Activated naive CD4-positive, alpha-beta T cell treated with Interleukin-2 at 50 U/mL for 16 hours (primary cell): Measurements from ENCODE around the gene RALGDS.
"Not testable (repeated sequence)": the region's sequence is repeated elsewhere in the genome, so short reads cannot be mapped to it uniquely, and the experiment has no call there.

Experiments
- DNase-seq: peaks from one replicate; pipeline ENCODE4 v3.0.0-alpha.2; 2020

Gene RALGDS

DNA sequence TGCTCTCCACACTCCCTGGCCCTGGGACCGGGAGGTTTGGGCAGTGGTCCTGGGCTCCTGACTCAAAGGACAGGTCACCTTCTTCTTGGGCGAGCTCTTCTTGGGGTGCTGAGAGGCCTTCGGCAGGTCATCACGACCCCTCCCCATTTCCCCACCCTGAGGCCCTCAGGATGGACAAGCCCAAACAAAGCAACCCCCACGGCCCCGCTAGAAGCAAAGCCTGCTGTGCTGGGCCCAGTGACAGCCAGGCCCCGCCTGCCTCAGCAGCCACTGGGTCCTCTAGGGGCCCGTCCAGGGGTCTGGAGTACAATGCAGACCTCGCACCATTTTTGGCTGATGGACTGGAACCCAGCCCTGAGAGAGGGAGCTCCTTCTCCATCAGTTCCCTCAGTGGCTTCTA lies 37.4 kb downstream of the RALGDS start:
- DNase-seq = not testable (repeated sequence)

DNA sequence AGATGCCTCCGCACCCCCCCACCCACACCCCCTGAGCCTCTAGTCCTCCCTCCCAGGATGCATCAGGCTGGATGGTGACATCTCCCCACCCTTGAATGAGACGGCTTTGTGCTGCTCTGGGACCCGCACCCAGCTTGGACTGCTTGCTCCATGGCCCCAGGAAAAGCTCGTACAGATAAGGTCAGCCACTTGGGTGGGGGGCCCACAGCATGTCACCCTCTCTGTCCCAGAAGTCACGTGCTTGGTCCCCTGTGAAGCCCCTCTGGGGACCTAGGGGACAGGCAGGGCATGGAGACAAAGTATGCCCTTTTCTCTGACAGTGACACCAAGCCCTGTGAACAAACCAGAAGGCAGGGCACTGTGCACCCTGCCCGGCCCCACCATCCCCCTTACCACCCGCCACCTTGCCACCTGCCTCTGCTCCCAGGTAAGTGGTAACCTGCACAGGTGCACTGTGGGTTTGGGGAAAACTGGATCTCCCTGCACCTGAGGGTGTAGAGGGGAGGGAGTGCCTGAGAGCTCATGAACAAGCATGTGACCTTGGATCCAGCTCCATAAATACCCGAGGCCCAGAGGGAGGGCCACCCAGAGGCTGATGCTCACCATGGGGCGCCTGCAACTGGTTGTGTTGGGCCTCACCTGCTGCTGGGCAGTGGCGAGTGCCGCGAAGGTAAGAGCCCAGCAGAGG lies 38.9 kb downstream of the RALGDS start:
- not testable (repeated sequence) for DNase-seq

DNA sequence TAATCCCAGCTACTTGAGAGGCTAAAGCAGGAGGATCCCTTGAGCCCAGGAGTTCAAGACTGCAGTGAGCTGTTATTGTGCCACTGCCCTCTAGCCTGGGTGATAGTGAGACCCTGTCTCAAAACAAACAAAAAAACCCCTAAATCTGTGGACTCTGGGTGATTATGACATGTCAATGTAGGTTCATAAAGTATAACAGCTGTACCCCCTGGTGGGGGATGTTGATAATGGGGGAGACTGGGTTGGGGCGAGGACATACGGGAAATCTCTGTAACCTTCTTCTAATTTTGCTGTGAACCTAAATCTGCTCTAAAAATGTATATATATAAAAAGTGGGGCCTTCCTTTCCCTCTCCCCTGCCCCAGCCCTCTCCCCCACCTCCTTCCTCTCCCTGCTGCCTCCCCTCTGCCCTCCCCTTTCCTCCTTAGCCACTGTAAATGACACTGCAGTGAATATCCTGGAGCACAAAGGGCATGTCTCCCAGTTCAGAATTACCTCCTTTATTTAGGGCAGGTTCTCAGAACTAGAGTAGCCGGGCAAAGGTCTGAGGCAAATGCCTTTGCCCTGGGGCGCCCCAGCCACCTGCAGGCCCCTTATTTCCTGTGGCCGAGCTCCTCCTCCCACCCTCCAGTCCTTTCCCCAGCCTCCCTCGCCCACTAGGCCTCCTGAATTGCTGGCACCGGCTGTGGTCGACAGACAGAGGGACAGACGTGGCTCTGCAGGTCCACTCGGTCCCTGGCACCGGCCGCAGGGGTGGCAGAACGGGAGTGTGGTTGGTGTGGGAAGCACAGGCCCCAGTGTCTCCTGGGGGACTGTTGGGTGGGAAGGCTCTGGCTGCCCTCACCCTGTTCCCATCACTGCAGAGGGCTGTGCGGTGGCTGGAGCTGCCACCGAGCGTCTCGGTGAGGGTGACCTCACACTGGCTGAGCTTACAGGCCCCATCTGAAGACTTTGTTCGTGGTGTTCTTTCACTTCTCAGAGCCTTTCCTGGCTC lies 40.0 kb downstream of the RALGDS start:
- not testable (repeated sequence) for DNase-seq

DNA sequence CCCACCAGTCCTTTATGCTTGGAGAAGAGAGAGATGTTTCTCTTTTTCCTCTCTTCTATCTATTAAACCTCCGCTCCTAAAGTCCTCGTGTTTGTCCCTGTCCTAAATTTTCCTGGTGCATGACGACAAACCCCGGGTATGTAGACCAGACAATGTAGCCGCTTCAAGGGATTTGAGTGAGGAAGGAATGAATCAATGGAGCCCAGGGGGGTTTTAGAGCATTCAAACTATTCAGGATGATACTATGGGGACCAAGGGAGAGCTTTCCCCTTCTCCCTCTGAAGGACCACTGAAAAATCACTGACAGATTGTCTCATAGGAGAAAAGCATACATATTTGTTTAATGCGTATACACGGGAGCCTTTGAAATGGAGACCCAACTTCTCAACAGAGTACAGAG lies 40.9 kb downstream of the RALGDS start:
- DNase-seq = no peak

DNA sequence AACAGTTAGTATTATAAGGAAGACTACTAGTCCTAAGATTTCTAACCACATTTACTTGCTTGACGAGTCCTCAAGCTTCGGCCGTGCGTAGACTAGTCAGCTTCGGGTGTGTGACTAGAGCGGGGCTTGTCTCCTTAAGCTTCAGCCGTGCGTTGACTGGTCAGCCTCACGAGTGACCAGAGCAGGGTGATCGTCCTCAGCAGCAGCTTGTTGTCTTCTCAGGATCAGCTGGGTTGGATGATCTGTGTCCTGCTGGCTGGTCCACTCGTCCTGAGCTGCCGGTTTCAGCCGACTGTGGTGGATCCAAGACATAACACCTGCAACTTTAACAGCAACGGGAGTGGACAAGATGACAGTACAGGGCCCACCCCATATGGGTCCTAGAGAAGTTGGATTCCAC lies 42.6 kb downstream of the RALGDS start:
- no peak for DNase-seq

DNA sequence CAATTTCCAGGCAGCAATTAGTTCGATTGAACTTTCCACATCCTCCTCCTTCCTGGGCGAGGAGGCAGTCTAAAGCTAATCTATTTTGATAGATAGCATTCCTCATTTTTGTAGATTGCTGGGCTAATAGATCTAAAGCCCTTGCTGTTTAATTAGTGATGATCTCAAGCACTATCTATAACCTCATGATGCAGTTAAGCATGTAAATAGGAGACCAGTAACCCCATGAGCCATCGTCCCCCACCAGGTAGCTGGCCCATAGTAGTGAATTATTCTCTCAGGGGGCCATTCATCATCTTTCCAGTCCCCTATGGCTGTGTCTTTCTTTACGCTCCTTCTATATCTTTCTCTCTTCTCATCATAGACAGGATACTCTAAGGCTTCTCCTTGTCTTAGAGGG lies 44.3 kb downstream of the RALGDS start:
- DNase-seq = no peak

DNA sequence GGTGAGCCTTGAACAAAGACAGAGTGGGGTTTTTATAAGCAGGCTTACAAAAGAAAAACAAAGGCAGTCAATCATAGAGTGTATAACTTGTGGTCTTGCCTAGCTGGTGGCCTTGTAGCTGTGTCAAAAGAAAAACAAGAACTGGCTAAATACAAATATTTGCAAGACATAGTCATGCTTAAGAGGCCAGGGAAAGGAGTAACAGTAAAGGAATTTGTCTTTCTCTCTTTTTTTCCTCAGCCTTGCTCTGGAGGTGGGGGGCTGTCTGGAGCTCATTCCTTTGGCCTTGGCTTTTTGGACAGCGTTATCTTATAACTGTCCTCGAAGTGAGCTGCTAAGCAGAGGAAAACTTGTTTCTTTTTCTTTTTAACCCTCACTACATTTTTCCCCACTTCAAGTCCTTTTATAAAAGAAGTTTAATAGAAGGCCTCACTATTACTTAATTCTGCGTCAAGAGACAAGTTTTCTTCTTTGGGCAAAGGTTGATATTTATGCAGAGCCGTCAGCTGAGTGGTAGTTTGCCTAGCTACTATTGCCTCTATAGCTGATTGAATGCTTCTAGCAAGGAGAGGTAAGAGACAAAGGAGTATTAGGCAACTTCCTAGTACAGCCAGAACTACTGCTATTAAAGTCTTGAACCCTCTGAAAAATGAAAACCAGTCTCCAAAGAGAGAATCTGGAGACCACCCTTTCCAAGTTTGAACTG lies 45.0 kb downstream of the RALGDS start:
- no peak for DNase-seq

DNA sequence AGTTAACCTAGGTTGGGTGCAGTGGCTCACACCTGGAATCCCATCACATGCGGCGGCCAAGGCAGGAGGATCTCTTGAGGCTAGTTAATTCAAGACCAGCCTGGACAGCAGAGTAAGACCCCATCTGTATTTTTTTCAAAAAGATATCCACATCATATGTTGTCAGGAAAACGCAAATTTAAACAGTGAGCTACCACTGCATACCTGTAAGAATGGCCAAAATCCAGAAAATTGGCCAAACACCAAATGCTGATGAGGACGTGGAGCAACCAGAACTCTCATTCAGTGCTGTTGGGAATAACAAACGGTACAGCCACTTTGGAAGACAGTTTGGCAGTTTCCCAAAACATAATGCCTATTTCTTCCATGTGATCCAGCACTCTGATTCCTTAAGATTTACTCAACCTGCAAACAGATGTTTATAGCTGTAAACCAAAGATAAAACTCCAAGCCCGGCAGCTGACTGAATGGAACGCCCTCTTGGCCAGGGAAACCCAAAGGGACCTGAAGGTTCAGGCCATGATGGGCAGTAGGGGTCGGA lies 46.9 kb downstream of the RALGDS start:
- no peak for DNase-seq

DNA sequence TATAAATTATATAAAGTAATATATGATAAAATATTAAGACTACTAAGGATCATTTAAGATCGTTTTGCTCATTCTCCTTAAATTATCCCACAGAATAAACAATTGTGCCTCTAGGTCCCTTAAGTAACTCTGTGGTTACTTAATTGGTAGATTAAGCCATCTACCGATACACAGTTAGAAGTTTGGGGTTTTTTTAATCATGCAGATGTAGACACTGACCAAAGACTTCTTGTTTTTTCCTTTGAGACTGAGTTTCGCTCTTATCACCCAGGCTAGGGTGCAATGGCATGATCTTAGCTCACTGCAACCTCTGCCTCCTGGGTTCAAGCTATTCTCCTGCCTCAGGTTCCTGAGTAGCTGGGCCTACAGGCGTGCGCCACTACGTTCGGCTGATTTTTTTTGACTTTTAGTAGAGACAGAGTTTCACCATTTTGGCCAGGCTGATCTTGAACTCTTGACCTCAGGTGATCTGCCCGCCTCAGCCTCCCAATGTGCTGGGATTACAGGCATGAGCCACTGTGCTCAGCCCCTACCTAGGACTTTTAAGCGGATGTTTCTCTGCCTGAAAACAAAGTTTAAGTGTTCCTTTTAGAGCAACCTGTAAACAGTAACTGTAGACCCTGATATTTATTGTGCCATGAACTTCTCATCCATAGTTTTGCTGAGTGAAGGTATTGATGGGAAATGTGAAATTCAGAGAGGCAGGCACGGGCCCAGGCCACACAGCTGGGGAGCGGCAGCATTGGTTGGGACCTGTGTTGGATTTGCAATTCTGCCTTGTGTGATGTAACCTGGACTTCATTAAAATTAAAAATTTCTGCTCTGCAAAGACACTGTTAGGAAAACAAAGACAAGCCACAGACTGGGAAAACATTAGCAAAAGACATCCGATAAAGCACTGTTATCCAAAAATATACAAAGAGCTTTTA lies 47.7 kb downstream of the RALGDS start:
- no peak for DNase-seq

DNA sequence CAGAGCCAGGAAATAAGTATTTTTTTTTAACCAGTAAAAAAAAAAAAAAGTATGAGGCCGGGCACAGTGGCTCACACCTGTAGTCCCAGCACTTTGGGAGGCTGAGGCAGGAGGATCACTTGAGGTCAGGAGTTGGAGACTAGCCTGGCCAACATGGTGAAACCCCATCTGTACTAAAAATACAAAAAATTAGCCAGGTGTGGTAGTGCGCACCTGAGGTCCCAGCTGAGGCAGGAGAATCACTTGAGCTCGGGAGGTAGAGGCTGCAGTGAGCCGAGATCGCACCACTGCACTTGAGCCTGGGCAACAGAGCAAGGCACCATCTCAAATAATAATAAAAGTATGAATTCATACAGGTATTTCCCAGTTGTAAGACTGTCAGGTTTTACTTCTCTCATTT lies 48.8 kb downstream of the RALGDS start:
- not testable (repeated sequence) for DNase-seq

DNA sequence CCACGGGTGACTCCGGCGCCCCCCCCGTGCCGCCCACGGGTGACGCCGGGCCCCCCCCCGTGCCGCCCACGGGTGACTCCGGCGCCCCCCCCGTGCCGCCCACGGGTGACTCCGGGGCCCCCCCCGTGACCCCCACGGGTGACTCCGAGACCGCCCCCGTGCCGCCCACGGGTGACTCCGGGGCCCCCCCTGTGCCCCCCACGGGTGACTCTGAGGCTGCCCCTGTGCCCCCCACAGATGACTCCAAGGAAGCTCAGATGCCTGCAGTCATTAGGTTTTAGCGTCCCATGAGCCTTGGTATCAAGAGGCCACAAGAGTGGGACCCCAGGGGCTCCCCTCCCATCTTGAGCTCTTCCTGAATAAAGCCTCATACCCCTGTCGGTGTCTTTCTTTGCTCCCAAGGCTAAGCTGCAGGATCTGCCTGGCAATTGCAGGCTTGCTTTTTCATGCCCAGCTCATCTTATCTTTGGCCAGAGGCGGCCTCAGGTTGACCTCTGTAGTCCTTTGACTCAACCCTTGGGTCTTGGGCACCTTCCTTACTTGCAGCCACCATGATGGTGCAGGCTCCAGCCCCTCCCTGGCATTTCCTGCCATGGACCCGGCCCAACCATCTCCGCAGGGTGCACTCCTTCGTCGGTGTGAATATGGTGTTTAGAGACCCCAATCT lies 49.4 kb downstream of the RALGDS start:
- DNase-seq = no peak

DNA sequence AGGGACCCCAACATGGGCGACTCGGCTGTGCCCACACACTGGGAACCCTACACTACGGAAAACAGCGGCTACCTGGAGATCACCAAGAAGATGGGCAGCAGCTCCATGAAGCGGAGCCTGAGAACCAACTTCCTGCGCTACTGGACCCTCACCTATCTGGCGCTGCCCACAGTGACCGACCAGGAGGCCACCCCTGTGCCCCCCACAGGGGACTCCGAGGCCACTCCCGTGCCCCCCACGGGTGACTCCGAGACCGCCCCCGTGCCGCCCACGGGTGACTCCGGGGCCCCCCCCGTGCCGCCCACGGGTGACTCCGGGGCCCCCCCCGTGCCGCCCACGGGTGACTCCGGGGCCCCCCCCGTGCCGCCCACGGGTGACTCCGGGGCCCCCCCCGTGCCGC lies 50.1 kb downstream of the RALGDS start:
- not testable (repeated sequence) for DNase-seq

DNA sequence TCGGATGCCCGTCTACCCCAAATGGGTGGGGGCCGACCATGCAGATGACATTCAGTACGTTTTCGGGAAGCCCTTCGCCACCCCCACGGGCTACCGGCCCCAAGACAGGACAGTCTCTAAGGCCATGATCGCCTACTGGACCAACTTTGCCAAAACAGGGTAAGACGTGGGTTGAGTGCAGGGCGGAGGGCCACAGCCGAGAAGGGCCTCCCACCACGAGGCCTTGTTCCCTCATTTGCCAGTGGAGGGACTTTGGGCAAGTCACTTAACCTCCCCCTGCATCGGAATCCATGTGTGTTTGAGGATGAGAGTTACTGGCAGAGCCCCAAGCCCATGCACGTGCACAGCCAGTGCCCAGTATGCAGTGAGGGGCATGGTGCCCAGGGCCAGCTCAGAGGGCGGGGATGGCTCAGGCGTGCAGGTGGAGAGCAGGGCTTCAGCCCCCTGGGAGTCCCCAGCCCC lies 50.5 kb downstream of the RALGDS start:
- DNase-seq = not testable (repeated sequence)

DNA sequence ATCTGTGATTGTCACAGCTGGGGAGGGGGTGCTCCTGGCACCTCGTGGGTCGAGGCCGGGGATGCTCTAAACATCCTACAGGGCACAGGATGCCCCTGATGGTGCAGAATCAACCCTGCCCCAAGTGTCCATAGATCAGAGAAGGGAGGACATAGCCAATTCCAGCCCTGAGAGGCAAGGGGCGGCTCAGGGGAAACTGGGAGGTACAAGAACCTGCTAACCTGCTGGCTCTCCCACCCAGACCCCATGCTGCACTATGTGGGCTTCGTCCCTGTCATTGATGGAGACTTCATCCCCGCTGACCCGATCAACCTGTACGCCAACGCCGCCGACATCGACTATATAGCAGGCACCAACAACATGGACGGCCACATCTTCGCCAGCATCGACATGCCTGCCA lies 52.6 kb downstream of the RALGDS start:
- not testable (repeated sequence) for DNase-seq

DNA sequence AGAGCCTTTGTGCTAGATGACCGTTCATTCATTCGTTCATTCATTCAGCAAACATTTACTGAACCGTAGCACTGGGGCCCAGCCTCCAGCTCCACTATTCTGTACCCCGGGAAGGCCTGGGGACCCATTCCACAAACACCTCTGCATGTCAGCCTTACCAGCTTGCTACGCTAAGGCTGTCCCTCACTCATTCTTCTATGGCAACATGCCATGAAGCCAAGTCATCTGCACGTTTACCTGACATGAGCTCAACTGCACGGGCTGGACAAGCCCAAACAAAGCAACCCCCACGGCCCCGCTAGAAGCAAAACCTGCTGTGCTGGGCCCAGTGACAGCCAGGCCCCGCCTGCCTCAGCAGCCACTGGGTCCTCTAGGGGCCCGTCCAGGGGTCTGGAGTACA lies 53.2 kb downstream of the RALGDS start:
- no peak for DNase-seq

DNA sequence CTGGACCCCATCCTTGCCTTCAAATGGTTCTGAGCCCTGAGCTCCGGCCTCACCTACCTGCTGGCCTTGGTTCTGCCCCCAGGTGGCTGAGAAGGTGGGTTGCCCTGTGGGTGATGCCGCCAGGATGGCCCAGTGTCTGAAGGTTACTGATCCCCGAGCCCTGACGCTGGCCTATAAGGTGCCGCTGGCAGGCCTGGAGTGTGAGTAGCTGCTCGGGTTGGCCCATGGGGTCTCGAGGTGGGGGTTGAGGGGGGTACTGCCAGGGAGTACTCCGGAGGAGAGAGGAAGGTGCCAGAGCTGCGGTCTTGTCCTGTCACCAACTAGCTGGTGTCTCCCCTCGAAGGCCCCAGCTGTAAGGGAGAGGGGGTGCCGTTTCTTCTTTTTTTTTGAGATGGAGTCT lies 54.0 kb downstream of the RALGDS start:
- DNase-seq = no peak

DNA sequence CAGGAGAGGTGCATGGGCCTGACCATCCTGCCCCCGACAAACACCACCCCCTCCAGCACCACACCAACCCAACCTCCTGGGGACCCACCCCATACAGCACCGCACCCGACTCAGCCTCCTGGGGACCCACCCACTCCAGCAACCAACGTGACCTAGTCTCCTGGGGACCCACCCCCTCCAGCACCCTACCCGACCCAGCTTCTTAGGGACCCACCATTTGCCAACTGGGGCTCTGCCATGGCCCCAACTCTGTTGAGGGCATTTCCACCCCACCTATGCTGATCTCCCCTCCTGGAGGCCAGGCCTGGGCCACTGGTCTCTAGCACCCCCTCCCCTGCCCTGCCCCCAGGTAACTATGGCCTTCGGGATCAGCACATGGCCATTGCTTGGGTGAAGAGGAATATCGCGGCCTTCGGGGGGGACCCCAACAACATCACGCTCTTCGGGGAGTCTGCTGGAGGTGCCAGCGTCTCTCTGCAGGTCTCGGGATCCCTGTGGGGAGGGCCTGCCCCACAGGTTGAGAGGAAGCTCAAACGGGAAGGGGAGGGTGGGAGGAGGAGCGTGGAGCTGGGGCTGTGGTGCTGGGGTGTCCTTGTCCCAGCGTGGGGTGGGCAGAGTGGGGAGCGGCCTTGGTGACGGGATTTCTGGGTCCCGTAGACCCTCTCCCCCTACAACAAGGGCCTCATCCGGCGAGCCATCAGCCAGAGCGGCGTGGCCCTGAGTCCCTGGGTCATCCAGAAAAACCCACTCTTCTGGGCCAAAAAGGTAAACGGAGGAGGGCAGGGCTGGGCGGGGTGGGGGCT lies 54.7 kb downstream of the RALGDS start:
- no peak for DNase-seq

DNA sequence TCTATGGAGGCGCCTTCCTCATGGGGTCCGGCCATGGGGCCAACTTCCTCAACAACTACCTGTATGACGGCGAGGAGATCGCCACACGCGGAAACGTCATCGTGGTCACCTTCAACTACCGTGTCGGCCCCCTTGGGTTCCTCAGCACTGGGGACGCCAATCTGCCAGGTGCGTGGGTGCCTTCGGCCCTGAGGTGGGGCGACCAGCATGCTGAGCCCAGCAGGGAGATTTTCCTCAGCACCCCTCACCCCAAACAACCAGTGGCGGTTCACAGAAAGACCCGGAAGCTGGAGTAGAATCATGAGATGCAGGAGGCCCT lies 56.0 kb downstream of the RALGDS start:
- no peak for DNase-seq

DNA sequence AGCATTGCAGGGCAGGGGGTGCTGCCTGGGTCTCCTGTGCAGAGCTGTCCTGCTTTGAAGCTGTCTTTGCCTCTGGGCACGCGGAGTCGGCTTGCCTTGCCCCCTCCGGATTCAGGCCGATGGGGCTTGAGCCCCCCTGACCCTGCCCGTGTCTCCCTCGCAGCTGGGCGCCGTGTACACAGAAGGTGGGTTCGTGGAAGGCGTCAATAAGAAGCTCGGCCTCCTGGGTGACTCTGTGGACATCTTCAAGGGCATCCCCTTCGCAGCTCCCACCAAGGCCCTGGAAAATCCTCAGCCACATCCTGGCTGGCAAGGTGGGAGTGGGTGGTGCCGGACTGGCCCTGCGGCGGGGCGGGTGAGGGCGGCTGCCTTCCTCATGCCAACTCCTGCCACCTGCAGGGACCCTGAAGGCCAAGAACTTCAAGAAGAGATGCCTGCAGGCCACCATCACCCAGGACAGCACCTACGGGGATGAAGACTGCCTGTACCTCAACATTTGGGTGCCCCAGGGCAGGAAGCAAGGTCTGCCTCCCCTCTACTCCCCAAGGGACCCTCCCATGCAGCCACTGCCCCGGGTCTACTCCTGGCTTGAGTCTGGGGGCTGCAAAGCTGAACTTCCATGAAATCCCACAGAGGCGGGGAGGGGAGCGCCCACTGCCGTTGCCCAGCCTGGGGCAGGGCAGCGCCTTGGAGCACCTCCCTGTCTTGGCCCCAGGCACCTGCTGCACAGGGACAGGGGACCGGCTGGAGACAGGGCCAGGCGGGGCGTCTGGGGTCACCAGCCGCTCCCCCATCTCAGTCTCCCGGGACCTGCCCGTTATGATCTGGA lies 56.6 kb downstream of the RALGDS start:
- DNase-seq = no peak
